Stomach (tissue), 4 donors: ENCODE data around the gene CFAP221.

Experiments
- CTCF ChIP-seq, 7 experiments: fragments of 450-650 bp in 4 of 7; fragments of 200-600 bp in 3 of 7; sonication (generic) in 3 of 7; IDR thresholded peaks; one replicate each; pipeline ENCODE4 v1.5.1; 2016 to 2019; ENCODE audit warnings: antibody characterized with exemption in 7 of 7, control low read depth in 2 of 7, mild to moderate bottlenecking in 1 of 7
- POLR2A ChIP-seq, 4 donors: fragments of 450-650 bp; IDR thresholded peaks; one replicate each; pipeline ENCODE4 v1.6.1; 2016; ENCODE audit warnings: antibody characterized with exemption in 4 of 4, control low read depth in 2 of 4, mild to moderate bottlenecking in 1 of 4, moderate library complexity in 1 of 4
- POLR2AphosphoS5 ChIP-seq, 3 donors: sonication (generic); formaldehyde crosslinking; IDR thresholded peaks; one replicate each; pipeline ENCODE4 v1.6.1; 2016; ENCODE audit warnings: antibody characterized with exemption in 3 of 3

- no peak for TF ChIP-seq POLR2AphosphoS5 (IDR thresholded peaks at IDR 0.05)
- TF ChIP-seq CTCF (IDR thresholded peaks at IDR 0.05), result no peak
- TF ChIP-seq POLR2A (IDR thresholded peaks at IDR 0.05), result no peak
Observed at GRCh38 chr2:119650846-119651370, 106.7 kb downstream of the CFAP221 start.
